HG03280 (cell line): ENCODE results near the gene ROBO1.

Experiments
- ATAC-seq: cut with Tn5 transposase; IDR thresholded peaks from one replicate; pipeline ENCODE4 v1.9.1; 2021; ENCODE audit warnings: mild to moderate bottlenecking, moderate library complexity; ENCODE audit not compliant: unreplicated experiment

ROBO1 gene

DNA sequence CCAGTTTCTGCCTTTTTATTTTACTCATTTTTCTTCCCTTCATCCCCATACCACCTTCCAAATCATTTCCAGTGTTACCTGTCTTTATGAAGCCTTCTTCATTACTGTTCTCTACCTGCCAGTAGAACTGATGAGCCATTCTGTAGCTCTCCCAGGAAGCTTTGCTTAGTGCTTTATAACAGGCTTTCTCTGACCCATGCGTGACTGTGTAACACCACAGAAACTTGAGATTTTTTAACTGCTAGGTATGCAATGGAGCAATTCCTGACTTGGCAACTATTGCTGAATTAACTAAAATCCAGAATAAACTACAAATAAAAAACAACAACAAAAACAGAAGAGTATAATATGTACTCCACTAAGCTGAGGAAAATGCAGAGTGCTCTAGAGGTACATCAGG is 289.2 kb downstream of the ROBO1 start:
- no peak for ATAC-seq

DNA sequence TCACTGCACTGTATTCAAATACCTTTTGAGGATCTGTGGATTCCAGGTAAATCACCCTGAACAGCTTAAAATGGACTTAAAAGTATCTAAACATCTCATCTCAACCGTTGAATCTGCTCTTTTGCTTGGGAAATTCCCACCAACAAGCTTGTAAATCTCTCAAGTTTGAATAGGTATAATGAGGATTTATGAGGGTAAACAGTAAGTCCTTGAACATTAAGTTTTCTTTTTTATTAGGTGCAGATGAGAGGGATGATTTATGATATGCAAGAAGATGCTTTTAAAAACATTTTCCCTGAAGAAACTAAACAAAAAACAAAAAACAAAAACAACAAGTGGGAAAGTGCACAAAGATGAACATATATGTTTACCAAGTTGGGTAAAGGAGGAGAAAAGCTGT is 290.6 kb downstream of the ROBO1 start:
- no peak for ATAC-seq

DNA sequence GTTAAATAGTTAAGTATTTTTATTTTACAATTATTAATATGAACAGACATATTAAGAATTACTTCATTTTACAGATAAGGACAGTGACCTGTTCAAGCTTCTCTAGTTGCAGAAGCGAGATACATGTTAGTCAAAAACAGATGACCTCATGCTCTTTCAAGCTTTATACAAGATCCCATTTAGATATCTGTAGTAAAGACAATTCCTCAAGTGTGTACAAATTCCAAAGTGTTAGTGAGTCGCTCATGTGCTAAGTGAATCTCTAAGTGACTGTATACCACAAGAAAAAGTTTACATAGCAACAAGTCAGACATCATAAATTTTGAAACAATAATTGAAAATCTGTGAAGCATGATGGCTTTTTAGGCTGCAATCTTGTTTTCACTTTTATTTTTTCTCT is 293.8 kb downstream of the ROBO1 start:
- ATAC-seq = no peak

DNA sequence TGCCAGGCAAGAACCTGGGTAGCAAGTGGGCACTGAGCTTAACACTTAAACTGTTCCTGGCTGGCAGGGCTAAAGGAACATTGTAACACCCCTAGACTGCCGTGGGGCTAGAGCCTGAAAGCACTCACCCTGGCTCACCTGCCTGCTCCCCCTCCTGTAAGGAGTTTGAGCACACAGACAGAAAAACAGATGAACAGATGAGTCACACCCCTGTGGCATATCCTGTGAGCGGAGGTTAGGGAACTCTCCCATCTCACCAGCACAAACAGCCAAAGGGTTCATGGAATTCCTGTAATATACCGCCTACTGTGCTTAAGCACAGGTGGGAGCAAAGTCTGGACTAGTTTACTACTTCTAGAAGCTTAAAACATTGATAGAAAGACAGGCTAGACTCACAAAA is 300.1 kb downstream of the ROBO1 start:
- ATAC-seq = no peak

- ATAC-seq = no peak
Measured at GRCh38 chr3:79461129-79461792, 306.5 kb downstream of the ROBO1 start.

DNA sequence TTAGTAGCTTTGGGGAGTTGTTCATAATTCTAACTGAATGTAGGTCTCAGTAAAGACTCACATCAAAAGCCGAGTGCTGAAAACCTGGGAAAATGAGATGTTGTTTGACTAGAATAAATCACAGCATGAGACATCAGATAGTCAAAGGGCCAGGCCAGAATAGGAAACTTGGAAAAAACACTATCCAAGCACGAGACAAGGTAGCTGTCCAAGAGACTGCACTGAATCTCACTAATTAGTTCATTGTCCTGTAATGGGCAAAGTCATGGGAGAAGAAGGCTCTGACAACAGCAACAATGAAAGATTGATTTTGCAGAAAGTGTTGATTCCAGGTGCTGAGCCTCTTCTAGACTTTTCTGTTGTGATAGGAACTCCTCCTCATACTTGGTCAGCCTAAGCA is 314.2 kb downstream of the ROBO1 start:
- no peak for ATAC-seq

DNA sequence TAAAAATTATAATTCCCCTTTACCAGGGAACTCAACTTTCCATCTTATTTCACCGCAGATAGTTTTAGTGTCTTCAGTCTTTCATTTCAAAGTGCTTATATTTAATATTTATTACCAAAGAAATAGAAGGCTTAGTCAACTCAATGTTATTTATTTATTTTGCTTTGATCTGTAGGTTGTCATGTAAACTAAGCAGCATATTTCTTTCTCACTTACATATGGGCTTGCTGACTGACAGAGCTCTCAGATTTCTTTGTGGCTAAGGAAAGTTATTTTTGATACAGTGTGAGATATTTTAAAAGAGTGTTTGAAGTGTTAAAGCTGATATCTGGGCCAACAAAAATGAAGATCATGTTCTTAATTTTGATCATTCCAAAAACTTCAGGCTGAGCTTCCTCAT is 331.4 kb downstream of the ROBO1 start:
- no peak for ATAC-seq

DNA sequence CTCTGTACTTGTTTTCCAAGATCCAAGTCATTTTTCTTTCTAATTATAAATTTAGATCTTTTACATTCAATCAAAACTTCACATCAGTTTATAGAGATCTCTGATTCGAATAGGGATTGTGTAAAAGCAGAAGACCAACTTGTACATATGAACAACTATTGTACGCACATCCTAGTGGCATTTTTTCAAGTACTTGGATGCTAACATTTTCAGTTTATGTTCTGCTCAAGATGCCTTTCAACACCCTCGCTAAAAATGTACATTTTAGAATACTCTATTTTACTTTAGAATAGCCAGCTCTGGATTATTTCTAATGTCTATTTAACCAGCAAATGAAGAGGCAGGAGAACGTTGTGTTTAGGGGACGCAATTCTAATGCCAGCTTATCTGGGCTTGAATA is 340.7 kb downstream of the ROBO1 start:
- ATAC-seq = no peak

- no peak for ATAC-seq
Measured at GRCh38 chr3:79424811-79425210, 343.0 kb downstream of the ROBO1 start.

DNA sequence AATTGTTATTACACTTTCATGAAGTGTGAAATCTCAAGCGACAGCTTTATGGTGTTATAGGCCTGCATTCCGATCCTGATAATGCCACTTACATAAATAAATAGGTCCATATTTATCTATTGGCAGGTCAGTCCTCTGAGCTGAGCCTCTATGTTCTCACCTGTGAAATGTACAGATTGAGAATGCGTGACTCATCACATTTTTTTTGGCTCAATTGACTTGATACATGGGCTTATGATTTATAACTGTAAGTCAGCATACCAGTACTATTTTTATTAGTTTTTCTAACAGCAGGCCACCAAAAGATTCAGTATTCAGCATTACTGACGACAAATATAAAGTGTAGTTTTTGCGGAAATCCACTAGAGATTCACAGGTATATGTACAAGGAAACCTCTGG is 344.4 kb downstream of the ROBO1 start:
- no peak for ATAC-seq

GRCh38 chr3:79421273-79421672 is 346.5 kb downstream of the ROBO1 start:
- ATAC-seq = no peak

GRCh38 chr3:79418855-79419621 is 348.8 kb downstream of the ROBO1 start:
- ATAC-seq = no peak

GRCh38 chr3:79415356-79415755 is 352.4 kb downstream of the ROBO1 start:
- no peak for ATAC-seq

- no peak for ATAC-seq
Measured at GRCh38 chr3:79414806-79415205, 353.0 kb downstream of the ROBO1 start.

GRCh38 chr3:79414035-79414434 is 353.8 kb downstream of the ROBO1 start:
- ATAC-seq = no peak

DNA sequence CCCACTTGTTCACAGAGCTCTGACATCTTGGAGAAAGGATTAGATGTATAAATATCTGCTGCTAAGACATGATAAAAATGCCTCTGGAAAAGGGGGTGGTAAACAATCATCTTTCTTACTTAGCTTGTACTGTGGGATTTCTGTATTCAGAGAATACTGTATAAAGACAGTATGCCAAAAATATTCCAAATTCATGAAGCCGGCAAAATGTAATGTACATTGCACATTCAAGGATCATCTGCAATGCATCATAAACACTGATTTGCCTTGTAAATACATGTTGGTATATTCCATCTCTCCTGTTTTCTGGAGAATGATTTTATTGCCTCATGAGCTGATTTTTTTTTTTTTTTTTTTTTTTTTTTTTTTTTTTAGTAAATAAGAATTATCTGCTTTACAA is 355.3 kb downstream of the ROBO1 start:
- no peak for ATAC-seq

- no peak for ATAC-seq
Measured at GRCh38 chr3:79410617-79411016, 357.2 kb downstream of the ROBO1 start.

DNA sequence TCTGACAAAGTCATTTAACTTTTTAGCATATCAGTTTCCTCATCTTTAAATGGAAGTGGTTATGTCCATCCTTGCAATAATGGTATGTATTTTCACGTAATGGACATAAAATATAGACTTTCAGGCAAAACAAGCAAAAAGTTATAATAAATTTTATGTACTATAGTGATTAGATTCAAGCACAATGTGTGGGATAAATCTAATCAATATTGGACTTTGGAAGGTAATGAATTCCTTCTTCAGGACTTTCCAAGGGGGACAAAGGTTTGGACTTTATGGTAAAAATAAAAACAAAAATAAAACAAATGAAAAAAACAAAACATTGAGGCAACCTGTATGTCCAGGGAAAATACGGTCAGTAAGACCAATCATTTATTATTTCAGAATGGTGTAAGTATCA is 357.7 kb downstream of the ROBO1 start:
- ATAC-seq = no peak

- ATAC-seq = no peak
Measured at GRCh38 chr3:79406175-79406574, 361.6 kb downstream of the ROBO1 start.

DNA sequence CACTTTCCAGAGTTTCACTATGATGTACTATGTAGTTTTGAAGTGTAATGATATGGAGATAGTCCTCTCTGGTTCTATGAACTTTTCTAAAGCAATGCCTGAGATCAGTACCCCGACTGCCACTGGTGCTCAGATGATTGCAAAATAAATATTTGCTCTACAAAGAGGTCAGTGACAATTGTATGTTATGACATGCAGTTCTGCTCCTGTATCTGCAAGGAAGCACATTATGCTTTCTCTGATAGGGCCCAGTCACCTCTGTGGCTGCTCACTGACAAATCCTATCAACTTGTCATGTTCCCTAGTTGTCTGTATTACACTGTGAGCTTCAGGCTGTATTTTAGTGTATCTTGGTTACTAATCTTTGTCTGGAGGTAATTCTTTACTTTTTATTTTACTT is 362.6 kb downstream of the ROBO1 start:
- no peak for ATAC-seq

- no peak for ATAC-seq
Measured at GRCh38 chr3:79396595-79396994, 371.2 kb downstream of the ROBO1 start.

GRCh38 chr3:79392479-79392878 is 375.3 kb downstream of the ROBO1 start:
- no peak for ATAC-seq

- no peak for ATAC-seq
Measured at GRCh38 chr3:79390352-79390751, 377.4 kb downstream of the ROBO1 start.
